Fibroblast of the aortic adventitia (primary cell): Measurements from ENCODE around the gene MGA. TPM values are rescaled to one million over a fixed set of nuclear protein-coding genes. Genes with fewer than 3 reads are reported as not detected.

Source experiments
- DNase-seq: peaks from one replicate; pipeline ENCODE4 v3.0.0-alpha.2; 2010; ENCODE audit warnings: low read depth
- H3K4me3 ChIP-seq: 2 replicates; pipeline ENCODE4 v1.5.1; 2011; ENCODE audit warnings: low read depth, mild to moderate bottlenecking, control low read depth, low read length, moderate library complexity
- CTCF ChIP-seq: IDR thresholded peaks from 2 replicates; pipeline ENCODE4 v1.5.1; 2011; ENCODE audit warnings: mild to moderate bottlenecking, low read length, control low read depth, inconsistent platforms; ENCODE audit not compliant: insufficient read depth
- total RNA-seq: library from RNA; depleted of rRNA; stranded (reverse); fragments of >200 nt; gene quantifications from 2 replicates; pipeline ENCODE4 v1.2.3, GENCODE V29; 2012; ENCODE audit warnings: low replicate concordance

Gene MGA
- total RNA-seq, 1 donor, result 49.2 TPM

GRCh38 chr15:41788262-41788661 lies 128.1 kb downstream of the MGA start:
- H3K4me3 ChIP-seq, result no peak overlapping the region
- TF ChIP-seq CTCF, result no peak
- DNase-seq, result no peak

- DNase-seq, result no peak
- H3K4me3 ChIP-seq, result no peak overlapping the region
- no peak for TF ChIP-seq CTCF
Observed at GRCh38 chr15:41789236-41789635, 129.0 kb downstream of the MGA start.

GRCh38 chr15:41789662-41790061 lies 129.5 kb downstream of the MGA start:
- H3K4me3 ChIP-seq, result no peak overlapping the region
- no peak for TF ChIP-seq CTCF
- no peak for DNase-seq

- no peak overlapping the region for H3K4me3 ChIP-seq
- DNase-seq, result no peak
- TF ChIP-seq CTCF, result no peak
Observed at GRCh38 chr15:41790169-41790568, 130.0 kb downstream of the MGA start.

- no peak for TF ChIP-seq CTCF
- H3K4me3 ChIP-seq, result no peak overlapping the region
- peak; percentile 50 for DNase-seq
Observed at GRCh38 chr15:41790756-41791546, 130.7 kb downstream of the MGA start.

- TF ChIP-seq CTCF, result no peak
- H3K4me3 ChIP-seq, result no peak overlapping the region
- no peak for DNase-seq
Observed at GRCh38 chr15:41791547-41791937, 131.3 kb downstream of the MGA start.

GRCh38 chr15:41792000-41792637 lies 131.9 kb downstream of the MGA start:
- no peak overlapping the region for H3K4me3 ChIP-seq
- no peak for TF ChIP-seq CTCF
- DNase-seq, result no peak
